ENCODE data around the gene PAM16. TPM values are rescaled to one million over a fixed set of nuclear protein-coding genes. Genes with fewer than 3 reads are reported as not detected.
A peak's percentile ranks its signal among the peaks of the same experiment; 100 is the strongest.

The PAM16 gene
- total and polyA plus RNA-seq, 8 donors = 4.7 to 218 (median 52.1) TPM

DNA sequence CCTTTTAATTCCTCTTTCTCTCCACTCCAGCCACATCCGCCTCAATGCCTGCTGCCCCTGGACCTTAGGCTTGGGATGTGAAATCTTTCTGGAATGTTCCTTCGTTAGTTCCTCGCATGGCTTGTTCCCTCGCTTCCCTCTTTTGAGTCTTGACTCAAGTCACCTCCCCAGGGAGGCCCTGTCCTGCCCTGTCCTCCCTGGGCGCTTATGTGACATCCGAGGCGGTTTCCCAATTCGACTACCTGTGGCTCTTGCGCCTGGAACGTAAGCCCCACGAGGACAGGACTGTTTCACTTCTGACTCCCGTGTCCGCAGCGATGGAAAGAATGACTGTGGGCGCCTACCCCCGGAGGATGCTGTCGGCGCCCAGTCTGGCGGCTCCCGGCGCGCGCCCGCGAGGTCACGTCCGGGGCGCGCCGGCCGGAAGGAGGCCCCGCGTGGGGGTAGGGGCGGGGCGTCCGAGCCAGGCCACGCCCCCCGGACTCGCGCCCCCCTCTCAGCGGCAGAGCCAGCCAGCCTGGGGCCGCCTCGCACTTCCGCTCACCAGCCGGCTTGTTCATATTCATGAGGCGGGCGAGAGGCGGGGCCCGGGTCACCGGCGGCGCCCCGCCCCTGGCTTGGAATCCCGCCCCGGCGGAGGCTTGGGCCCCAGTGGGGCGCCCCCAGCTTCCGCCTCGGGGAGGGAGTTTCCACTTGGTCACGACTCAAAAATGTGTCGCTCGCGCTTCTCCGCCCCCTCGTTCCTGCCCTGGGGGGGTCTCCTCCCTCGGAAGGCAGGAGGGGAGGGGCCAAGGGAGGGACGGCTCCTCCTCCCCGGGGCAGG lies 43.7 kb downstream of the PAM16 start:
- DNase-seq = peak; percentile 96 to 98
- Histone ChIP-seq H3K36me3 (no peaks in the 10 kb centered on the region), H3K4me3 (peak overlapping the region; percentile 52 to 59 (median 56)), H3K9me3 (no peaks in the 10 kb centered on the region), H3K27me3 (no peaks in the 10 kb centered on the region), H3K4me1 (peaks cover 11 to 32% (median 25%) of the 10 kb centered on the region in 4 donors), H3K27ac (peak overlapping the region; percentile 85 to 91 (median 89))
- intact Hi-C loops (cut with DNase I; ENCODE audit: low total_unique reads) = no loop called here
- 5 to 20% (median 6%) methylated on average over 24 to 68 of the region's 68 CpGs for WGBS, 5 donors
- TF ChIP-seq, protein P1, sequence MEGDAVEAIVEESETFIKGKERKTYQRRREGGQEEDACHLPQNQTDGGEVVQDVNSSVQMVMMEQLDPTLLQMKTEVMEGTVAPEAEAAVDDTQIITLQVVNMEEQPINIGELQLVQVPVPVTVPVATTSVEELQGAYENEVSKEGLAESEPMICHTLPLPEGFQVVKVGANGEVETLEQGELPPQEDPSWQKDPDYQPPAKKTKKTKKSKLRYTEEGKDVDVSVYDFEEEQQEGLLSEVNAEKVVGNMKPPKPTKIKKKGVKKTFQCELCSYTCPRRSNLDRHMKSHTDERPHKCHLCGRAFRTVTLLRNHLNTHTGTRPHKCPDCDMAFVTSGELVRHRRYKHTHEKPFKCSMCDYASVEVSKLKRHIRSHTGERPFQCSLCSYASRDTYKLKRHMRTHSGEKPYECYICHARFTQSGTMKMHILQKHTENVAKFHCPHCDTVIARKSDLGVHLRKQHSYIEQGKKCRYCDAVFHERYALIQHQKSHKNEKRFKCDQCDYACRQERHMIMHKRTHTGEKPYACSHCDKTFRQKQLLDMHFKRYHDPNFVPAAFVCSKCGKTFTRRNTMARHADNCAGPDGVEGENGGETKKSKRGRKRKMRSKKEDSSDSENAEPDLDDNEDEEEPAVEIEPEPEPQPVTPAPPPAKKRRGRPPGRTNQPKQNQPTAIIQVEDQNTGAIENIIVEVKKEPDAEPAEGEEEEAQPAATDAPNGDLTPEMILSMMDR (IDR thresholded peaks at IDR 0.05) = no peak
- TF ChIP-seq POLR2AphosphoS5 (IDR thresholded peaks at IDR 0.05) = peak; percentile 61 to 88 (median 62)

DNA sequence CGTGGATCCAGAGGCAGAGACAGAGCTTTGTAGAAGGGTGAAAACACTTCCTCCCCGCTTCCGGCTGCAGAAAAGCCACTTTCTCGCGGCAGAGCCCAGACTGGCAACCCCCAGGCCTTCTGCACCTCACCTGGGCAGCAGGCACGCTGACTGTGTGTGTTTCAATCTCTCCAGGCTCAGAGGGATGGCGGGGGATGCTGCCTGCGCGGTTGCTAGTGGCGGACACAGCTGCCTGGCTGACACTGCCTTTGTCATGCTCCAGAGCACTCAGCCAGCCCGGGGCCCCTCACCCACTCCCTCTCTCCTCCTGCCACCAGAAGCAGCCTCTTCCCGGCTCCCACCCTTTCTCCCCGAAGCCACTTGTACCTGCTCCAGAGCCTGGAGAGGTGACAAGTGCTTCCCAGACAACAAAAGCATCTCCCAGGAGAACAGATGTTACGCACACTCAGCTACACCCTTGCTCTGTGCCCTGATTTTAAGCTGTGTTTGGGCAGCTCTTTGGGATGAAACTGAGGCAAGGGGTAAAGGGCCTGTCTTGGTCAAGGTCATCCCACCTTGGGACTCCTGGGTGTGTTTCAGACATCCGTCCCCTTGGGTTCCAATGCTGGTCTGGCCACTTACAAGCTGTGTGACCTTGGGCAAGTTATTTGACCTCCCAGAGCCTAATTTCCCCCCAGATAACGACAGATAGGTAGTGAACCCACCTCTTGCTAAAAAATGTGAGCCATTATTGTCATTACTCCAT lies 44.5 kb downstream of the PAM16 start:
- Histone ChIP-seq H3K27ac (peak overlapping the region; percentile 85 to 91 (median 89)), H3K27me3 (no peaks in the 10 kb centered on the region), H3K4me1 (peaks cover 11 to 32% (median 25%) of the 10 kb centered on the region in 4 donors), H3K4me3 (peak overlapping the region; percentile 52 to 59 (median 56)), H3K9me3 (no peaks in the 10 kb centered on the region), H3K36me3 (no peaks in the 10 kb centered on the region)
- intact Hi-C loops (cut with DNase I; ENCODE audit: low total_unique reads) = no loop called here
- DNase-seq = peak in 1 of 2 donors; percentile 53
- WGBS, 5 donors = 62 to 78% (median 72%) methylated on average over 14 to 16 of the region's 16 CpGs
- TF ChIP-seq POLR2AphosphoS5 (IDR thresholded peaks at IDR 0.05) = no peak
- TF ChIP-seq, protein P1 (IDR thresholded peaks at IDR 0.05) = no peak
- no peak for TF ChIP-seq EP300 (IDR thresholded peaks at IDR 0.05)
- no peak for TF ChIP-seq POLR2A (IDR thresholded peaks at IDR 0.05)

DNA sequence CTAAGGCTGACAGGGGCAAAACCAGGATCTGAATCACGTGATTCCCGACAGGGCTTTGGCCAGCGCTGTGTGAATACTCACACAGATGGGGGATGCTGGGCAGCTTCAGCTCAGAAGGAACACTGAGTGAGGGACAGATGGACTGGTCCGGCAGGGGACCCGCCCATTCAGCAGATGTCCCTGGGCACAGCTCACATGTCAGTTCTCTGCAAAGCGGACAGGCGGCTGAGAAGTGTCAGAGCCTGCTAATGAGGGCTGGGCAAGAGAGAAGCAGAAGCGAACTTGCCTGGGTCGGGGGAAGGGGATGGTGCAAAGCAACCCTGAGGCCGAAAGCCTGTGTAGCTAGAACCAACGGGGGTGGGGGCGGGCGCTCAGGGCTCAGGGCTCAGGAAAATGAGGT lies 47.1 kb downstream of the PAM16 start:
- H3K36me3 ChIP-seq = no peaks in the 10 kb centered on the region
- H3K4me3 ChIP-seq = no peak overlapping the region
- H3K27me3 ChIP-seq = no peaks in the 10 kb centered on the region
- no peaks in the 10 kb centered on the region for H3K9me3 ChIP-seq
- TF ChIP-seq, protein P1 (IDR thresholded peaks at IDR 0.05) = no peak
- TF ChIP-seq POLR2AphosphoS5 (IDR thresholded peaks at IDR 0.05) (no peak), POLR2A (IDR thresholded peaks at IDR 0.05) (no peak)
- WGBS, 5 donors = 71 to 88% (median 81%) methylated on average over 12 to 13 of the region's 13 CpGs
- intact Hi-C loops (cut with DNase I; ENCODE audit: low total_unique reads) = no loop called here
- DNase-seq = peak in 1 of 2 donors; percentile 26
- no peak overlapping the region for H3K27ac ChIP-seq
- H3K4me1 ChIP-seq = peaks cover 17 to 31% (median 29%) of the 10 kb centered on the region in 4 donors

- Histone ChIP-seq H3K4me1 (peaks cover 20 to 30% (median 24%) of the 10 kb centered on the region in 4 donors), H3K4me3 (no peak overlapping the region), H3K27me3 (no peaks in the 10 kb centered on the region), H3K9me3 (no peaks in the 10 kb centered on the region), H3K27ac (no peak overlapping the region), H3K36me3 (no peaks in the 10 kb centered on the region)
- no peak for DNase-seq
- intact Hi-C loops (cut with DNase I; ENCODE audit: low total_unique reads) = no loop called here
- 94 to 98% (median 97%) methylated on average over 6 of the region's 6 CpGs for WGBS, 5 donors
- TF ChIP-seq EP300 (IDR thresholded peaks at IDR 0.05) = no peak
- no peak for TF ChIP-seq POLR2A (IDR thresholded peaks at IDR 0.05)
- TF ChIP-seq, protein P1 (IDR thresholded peaks at IDR 0.05) = no peak
- TF ChIP-seq POLR2AphosphoS5 (IDR thresholded peaks at IDR 0.05) = no peak
These were observed 49.2 kb downstream of the PAM16 start for GRCh38 chr16:4301968-4302367.
